SU-DHL-6 (cell line): ENCODE data around the gene DEDD2.
A peak's percentile ranks its signal among the peaks of the same experiment; 100 is the strongest.

Experiments used
- CTCF ChIP-seq: fragments of 200-600 bp; sonication (generic); IDR thresholded peaks from one replicate; pipeline ENCODE4 v1.5.1; 2017; ENCODE audit warnings: antibody characterized with exemption, mild to moderate bottlenecking, low read length, moderate library complexity; ENCODE audit not compliant: insufficient read depth, poor library complexity, severe bottlenecking
- EZH2phosphoT487 ChIP-seq: fragments of 200-600 bp; sonication (generic), shearing (Covaris generic); conservative IDR thresholded peaks from 2 replicates; pipeline ENCODE4 v1.6.1; 2018; ENCODE audit warnings: mild to moderate bottlenecking, antibody characterized with exemption, low read length, moderate library complexity, mixed read lengths

- TF ChIP-seq EZH2phosphoT487 (no peak), CTCF (peak; percentile 28)
Measured at GRCh38 chr19:42199440-42200115, 17.9 kb downstream of the DEDD2 start.
